ENCODE results near the gene TEX22.
A peak's percentile ranks its signal among the peaks of the same experiment; 100 is the strongest.

TEX22 gene

GRCh38 chr14:105399466-105399775, 1.1 kb downstream of the TEX22 start:
- no peak for DNase-seq (ENCODE audit: low read depth, low spot score)

- DNase-seq (ENCODE audit: low read depth, low spot score): no peak
These were observed 1.7 kb downstream of the TEX22 start for GRCh38 chr14:105400016-105400415.

DNA sequence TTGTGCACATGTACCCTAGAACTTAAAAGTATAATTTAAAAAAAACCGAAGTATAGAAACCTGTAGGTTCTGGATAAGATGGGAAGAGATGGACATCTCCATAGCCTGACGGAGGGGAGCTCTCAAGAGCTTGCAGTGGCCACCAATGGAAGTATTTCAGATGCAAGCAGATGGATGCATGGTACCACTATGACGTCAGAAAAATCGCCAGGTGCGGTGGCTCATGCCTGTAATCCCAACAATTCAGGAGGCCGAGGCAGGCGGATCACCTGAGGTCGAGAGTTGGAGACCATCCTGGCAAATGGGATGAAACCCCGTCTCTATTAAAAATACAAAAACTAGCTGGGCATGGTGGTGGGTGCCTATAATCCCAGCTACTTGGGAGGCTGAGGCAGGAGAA, 3.4 kb downstream of the TEX22 start:
- DNase-seq (ENCODE audit: low read depth, low spot score): no peak

DNA sequence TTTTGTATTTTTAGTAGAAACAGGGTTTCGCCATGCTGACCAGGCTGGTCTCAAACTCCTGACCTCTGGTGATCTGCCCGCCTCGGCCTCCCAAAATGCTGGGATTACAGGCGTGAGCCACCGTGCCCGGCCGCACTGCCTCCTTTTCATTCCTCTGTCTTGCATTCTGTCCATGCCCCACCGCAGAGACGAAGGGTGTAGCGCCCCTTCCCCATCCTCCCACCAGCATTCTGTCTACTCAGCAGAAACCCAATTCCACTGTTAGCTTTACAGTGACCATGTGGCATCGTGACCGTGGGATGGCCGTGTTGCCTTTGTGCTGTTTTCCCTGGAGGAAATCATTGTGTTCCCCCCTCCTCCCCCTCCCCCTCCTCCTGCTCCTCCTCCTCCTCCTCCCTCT, 10.3 kb downstream of the TEX22 start:
- no peak for DNase-seq (ENCODE audit: low read depth, low spot score)

GRCh38 chr14:105409364-105409763, 11.0 kb downstream of the TEX22 start:
- DNase-seq (ENCODE audit: low read depth, low spot score): no peak

DNA sequence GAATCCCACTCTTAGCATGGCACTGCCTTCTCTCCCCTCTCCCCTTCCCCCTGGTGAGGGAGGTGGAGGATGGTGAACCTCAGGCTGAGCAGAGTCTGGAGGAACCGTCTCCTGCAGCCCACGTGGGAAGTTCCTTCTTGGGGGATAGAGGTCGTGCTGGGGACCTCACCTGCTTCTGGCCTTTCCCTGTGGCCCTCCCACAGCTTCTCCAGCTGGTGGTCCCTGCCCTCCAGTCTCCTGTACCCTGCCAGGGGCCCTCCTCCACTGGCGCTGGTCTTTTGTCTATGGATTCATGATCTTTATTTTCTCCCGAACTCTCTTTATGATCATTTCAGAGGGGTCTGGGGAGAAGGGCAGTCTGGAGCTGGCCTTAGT, 12.3 kb downstream of the TEX22 start:
- DNase-seq (ENCODE audit: low read depth, low spot score): no peak

GRCh38 chr14:105411017-105411941, 12.9 kb downstream of the TEX22 start:
- peak; percentile 70 for DNase-seq (ENCODE audit: low read depth, low spot score)

- no peak for DNase-seq (ENCODE audit: low read depth, low spot score)
These were observed 13.8 kb downstream of the TEX22 start for GRCh38 chr14:105411985-105412770.

DNA sequence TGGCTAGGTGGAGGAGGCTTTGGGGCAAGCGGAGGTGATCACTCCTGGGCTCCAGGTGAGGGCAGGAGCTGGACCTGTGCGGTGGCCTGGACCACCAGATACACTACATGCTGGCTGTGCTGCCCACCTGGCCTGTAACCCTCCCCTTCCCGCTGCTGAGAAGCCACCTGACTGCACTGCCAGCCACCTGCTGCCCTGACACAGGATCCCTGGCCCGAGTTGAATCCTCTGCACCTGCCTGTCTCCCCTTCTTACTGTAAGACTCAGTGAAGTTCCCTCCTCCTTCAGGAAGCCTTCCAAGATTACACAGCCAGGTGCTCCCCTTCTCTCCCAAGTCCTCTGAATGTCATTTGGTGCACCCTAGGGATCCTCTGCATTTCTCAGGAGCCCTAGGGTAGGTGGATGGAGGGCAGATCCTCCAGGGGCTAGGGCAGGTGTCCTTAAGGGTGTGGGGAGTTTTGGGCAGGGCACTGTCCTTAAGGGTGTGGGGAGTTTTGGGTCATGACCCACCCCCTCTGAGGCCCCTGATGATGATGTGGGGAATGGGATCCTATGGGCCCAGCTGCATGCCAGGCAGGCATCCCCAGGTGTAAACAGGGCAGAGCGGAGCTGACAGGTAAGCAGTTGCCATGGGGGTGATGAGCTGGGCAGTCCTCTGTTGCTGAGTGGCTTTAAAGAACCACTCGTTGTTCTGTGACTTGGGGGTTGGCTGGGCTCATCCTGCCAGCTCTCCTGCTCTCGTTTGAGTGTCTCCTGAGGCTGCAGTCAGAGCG, 14.6 kb downstream of the TEX22 start:
- no peak for DNase-seq (ENCODE audit: low read depth, low spot score)

GRCh38 chr14:105413544-105413886, 15.2 kb downstream of the TEX22 start:
- DNase-seq (ENCODE audit: low read depth, low spot score): no peak

- DNase-seq (ENCODE audit: low read depth, low spot score): peak; percentile 87
These were observed 16.4 kb downstream of the TEX22 start for GRCh38 chr14:105414456-105415371.

GRCh38 chr14:105415481-105416428, 17.4 kb downstream of the TEX22 start:
- no peak for DNase-seq (ENCODE audit: low read depth, low spot score)

DNA sequence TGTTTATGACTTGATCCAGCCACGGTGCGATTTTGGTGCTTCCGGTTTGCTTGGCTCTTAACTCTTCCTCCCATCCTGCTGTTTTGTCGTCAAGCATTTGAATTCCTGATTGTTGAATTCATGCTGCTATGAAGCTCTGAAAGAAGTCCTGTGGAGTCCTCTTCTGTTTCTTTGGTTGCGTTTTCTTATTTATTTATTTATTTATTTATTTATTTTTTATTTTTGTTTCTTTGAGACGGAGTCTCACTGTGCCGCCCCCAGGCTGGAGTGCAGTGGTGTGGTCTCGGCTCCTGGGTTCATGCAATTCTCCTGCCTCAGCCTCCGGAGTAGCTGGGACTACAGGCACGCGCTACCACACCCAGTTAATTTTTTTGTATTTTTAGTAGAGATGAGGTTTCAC, 18.3 kb downstream of the TEX22 start:
- DNase-seq (ENCODE audit: low read depth, low spot score): no peak

GRCh38 chr14:105417690-105418121, 19.4 kb downstream of the TEX22 start:
- no peak for DNase-seq (ENCODE audit: low read depth, low spot score)

GRCh38 chr14:105418269-105419194, 20.2 kb downstream of the TEX22 start:
- DNase-seq (ENCODE audit: low read depth, low spot score): no peak

- peak; percentile 64 for DNase-seq (ENCODE audit: low read depth, low spot score)
These were observed 21.1 kb downstream of the TEX22 start, which contains the start of gene MTA1 for GRCh38 chr14:105419195-105420091. Gene MTA1, plus strand, starts transcription at chr14:105419827. Its CDS starts 209 bp downstream, at chr14:105420036.

GRCh38 chr14:105420101-105420973, 22.0 kb downstream of the TEX22 start:
- no peak for DNase-seq (ENCODE audit: low read depth, low spot score)
